GM20431 (cell line): ENCODE results near the gene PROX1.

ENCODE experiments used
- in situ Hi-C: fragments of 300-500 bp; cut with MseI, MboI; formaldehyde crosslinking; loops from one replicate; pipeline ENCODE4 v1.15.0; 2020; ENCODE audit warnings: low sequenced_read_pairs; ENCODE audit not compliant: unreplicated experiment

The PROX1 gene

DNA sequence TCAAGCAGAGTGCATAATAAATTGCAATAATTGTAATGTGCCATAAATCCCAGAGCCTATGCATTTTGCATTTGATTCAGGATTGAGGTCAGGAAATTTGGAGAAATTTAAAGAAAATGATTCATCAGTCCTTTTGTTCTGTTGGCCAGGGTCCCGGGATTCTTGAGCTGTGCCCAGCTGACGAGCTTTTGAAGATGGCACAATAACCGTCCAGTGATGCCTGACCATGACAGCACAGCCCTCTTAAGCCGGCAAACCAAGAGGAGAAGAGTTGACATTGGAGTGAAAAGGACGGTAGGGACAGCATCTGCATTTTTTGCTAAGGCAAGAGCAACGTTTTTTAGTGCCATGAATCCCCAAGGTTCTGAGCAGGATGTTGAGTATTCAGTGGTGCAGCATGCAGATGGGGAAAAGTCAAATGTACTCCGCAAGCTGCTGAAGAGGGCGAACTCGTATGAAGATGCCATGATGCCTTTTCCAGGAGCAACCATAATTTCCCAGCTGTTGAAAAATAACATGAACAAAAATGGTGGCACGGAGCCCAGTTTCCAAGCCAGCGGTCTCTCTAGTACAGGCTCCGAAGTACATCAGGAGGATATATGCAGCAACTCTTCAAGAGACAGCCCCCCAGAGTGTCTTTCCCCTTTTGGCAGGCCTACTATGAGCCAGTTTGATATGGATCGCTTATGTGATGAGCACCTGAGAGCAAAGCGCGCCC is 8.7 kb downstream of the PROX1 start:
- in situ Hi-C loops = no loop called here

GRCh38 chr1:213997038-213997771 is 9.4 kb downstream of the PROX1 start:
- in situ Hi-C loops = no loop called here

DNA sequence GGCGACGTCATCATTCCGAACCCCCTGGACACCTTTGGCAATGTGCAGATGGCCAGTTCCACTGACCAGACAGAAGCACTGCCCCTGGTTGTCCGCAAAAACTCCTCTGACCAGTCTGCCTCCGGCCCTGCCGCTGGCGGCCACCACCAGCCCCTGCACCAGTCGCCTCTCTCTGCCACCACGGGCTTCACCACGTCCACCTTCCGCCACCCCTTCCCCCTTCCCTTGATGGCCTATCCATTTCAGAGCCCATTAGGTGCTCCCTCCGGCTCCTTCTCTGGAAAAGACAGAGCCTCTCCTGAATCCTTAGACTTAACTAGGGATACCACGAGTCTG is 10.0 kb downstream of the PROX1 start:
- in situ Hi-C loops = no loop called here

GRCh38 chr1:213998785-213999184 is 11.0 kb downstream of the PROX1 start:
- in situ Hi-C loops = no loop called here

- in situ Hi-C loops = no loop called here
Measured at GRCh38 chr1:213999732-214000131, 12.0 kb downstream of the PROX1 start.

DNA sequence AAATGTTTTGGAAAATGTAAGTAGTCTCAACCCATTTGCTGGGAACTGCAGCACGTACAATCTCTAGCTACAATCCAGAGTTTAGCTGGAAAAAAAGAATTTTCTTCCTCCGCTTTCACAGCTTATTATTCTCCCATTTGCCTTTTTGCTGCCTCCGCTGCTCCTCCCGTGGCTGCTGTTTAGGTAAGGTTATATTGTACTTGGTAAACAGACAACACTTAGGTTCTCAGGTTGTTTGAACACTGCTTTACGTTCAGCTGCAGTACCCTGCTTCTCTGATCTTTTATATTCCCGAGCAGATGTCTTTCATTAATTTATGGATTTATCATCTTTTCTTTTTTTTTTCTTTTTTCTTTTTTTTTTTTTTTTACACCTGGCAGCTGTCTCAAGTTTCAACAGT is 14.3 kb downstream of the PROX1 start:
- in situ Hi-C loops = no loop called here

GRCh38 chr1:214002472-214002871 is 14.7 kb downstream of the PROX1 start:
- in situ Hi-C loops = no loop called here

- in situ Hi-C loops = no loop called here
Measured at GRCh38 chr1:214003233-214003632, 15.5 kb downstream of the PROX1 start.

GRCh38 chr1:214004014-214004413 is 16.2 kb downstream of the PROX1 start:
- in situ Hi-C loops = no loop called here

DNA sequence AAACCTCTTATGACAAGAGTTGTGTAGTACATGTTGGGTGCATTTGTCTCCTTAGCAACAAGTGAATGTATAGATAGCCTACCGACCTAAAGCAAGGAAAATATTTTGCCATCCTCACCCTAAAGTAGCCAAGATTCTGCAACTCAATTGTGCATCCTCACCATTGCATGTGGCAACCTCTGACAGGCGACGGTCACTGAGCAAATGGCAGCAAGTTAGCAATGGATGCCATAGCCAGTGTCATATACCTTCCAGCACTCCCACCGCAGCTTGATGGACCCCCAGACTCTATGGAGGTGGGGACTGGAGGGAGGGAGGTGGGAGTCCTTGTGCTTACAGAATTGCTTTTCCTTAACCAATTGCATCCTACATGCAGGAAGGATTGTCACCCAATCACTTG is 17.0 kb downstream of the PROX1 start:
- in situ Hi-C loops = no loop called here

DNA sequence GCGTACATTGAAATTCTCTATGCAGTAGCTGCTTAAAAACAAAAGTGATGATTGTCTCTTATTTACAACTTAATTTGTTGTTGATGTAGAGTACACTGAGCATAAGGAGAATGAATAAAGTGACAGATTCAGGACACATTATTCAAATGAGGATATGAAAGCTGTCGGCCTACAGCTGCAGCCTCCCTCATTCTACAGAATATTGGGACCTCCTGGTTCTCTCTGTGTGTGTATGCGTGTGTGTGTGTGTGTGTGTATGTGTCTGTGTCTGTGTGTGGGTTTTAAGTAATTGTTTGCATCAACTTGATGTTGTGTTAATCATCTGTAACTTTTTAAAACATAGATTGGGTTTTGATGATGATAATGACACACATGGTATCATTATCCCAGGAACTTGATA is 17.9 kb downstream of the PROX1 start:
- in situ Hi-C loops = no loop called here

DNA sequence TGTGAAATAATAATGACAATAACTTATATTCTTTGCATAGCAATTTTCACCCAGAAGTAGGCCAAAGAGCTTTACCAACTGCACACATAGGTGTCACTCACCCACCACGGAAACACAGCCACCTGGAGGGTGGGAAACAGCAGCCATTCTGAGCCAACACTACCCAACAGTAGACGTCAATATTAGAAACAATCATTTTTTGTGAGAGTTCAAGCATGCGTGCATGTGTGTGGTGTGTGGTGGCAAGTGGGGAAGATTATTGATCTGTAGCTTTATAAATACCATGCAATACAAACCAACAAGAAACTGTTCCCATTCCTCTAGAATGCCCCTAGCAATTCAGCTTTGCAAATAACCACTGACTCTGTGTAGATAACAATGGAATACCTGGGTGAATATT is 19.1 kb downstream of the PROX1 start:
- in situ Hi-C loops = no loop called here

DNA sequence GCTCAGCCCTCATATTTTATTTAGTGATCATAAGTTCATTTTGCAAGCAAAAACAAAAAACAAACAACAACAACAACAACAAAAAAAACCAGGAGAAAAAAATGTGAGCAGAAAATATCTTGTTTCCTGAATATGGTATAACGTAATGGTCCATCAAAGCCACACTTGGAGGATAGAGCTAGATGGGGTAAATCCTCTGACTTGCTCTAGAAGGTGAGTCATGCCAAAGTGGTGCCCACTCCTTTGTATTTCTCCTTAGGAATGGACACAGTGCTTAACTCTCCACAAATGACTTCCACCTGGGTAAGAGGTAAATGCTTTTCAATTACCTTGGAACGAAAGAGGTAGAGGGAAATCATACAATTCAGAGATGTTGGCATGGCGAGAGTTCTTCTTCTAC is 20.6 kb downstream of the PROX1 start:
- in situ Hi-C loops = no loop called here

- in situ Hi-C loops = no loop called here
Measured at GRCh38 chr1:214008791-214009422, 21.1 kb downstream of the PROX1 start.

GRCh38 chr1:214009423-214010196 is 21.8 kb downstream of the PROX1 start:
- in situ Hi-C loops = no loop called here

- in situ Hi-C loops = no loop called here
Measured at GRCh38 chr1:214010197-214010573, 22.4 kb downstream of the PROX1 start.

DNA sequence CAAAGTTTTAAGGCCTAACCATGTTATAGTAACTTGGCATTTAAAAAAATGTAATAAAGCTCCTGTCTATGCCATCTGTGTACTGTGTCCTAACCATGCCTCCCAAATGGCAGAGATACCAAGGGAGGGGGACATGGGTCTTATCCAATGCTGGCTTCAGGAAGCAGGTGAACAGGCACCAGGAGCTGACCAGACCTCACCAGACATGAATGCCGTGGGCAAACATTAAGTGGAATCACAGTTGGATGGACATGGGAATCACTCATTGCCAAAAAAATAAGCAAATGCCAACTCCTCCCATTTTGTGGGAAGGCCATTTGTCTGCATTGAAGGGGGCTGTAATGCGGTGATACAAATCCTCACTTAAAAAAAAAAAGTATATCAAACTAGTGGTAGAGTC is 22.9 kb downstream of the PROX1 start:
- in situ Hi-C loops = no loop called here

DNA sequence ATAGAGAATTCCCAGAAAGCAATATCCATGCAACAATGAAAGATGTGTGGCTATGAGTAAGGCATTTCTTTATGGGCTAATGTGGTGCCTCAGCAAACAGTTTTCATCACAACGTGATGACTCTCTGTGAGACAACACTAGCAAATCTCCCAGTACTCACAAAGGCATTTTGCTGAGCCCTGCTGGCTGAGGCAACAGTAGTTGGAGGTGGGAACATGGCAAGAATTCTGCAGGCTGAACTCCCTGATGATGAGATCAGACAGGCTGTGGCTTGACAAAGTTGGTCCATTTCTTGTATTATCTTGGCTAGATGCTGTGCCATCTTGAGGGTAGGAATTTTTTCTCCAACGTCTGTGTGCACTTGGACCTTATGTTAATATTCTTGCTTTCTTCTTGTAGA is 24.6 kb downstream of the PROX1 start:
- in situ Hi-C loops = no loop called here

GRCh38 chr1:214013614-214014377 is 26.0 kb downstream of the PROX1 start:
- in situ Hi-C loops = no loop called here

DNA sequence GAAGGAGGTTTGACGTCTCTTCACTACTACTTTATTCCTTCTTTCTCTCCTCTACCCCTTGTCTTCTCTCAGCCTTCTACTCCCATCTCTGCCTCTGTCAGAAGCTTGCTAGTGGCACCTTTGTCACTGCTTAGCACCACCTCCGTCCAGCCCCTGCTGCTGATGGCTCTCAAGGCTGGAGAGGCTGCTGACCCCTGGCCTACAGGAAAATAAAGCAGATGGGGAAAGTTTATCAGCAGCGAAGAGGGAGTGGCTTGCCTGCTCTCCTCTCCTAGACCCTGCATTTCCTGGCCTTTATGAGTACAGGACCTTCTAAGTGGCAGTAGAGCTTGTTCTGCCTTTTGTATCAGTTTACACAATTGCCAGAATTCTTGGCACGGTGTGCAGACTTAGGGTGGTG is 27.0 kb downstream of the PROX1 start:
- in situ Hi-C loops = no loop called here
